ENCODE data around the gene PCTP. TPM values are rescaled to one million over a fixed set of nuclear protein-coding genes. Genes with fewer than 3 reads are reported as not detected.

PCTP gene
- total and polyA plus RNA-seq, 2 of the 4 experiments (the other 2 are of a cell fraction): 11.6 to 12.9 TPM

GRCh38 chr17:55784666-55785065, 33.8 kb downstream of the PCTP start:
- H3K23ac ChIP-seq (ENCODE audit: low read depth, low read length): no peak overlapping the region
- H2AK5ac ChIP-seq (ENCODE audit: low read depth, low read length): no peak overlapping the region
- H3K4me1 ChIP-seq (ENCODE audit: control insufficient read depth, insufficient read depth, low read length): no peaks in the 10 kb centered on the region
- no peaks in the 10 kb centered on the region for H3K36me3 ChIP-seq (ENCODE audit: control insufficient read depth, insufficient read depth, low read length)
- TF ChIP-seq MAZ (IDR thresholded peaks at IDR 0.05; ENCODE audit: borderline replicate concordance, low read depth, low read length): no peak
- TF ChIP-seq CTCF (conservative IDR thresholded peaks at IDR 0.05; ENCODE audit: low read depth, low read length): no peak
- TF ChIP-seq NFE2L2 (IDR thresholded peaks at IDR 0.05; ENCODE audit: low read depth, low read length): no peak
- TF ChIP-seq ELK1 (IDR thresholded peaks at IDR 0.05; ENCODE audit: borderline replicate concordance, low read depth, low read length): no peak
- no peak for TF ChIP-seq BHLHE40 (IDR thresholded peaks at IDR 0.05; ENCODE audit: low read depth, low read length)
- no peak for TF ChIP-seq FOS (IDR thresholded peaks at IDR 0.05; ENCODE audit: low read depth, low read length)
- no peak for TF ChIP-seq USF2 (IDR thresholded peaks at IDR 0.05; ENCODE audit: low read depth, low read length)
- no peak for TF ChIP-seq MAFK (IDR thresholded peaks at IDR 0.05; ENCODE audit: low read depth, low read length)
- TF ChIP-seq CEBPB (IDR thresholded peaks at IDR 0.05; ENCODE audit: low read depth, low read length): no peak
- TF ChIP-seq MXI1 (IDR thresholded peaks at IDR 0.05; ENCODE audit: borderline replicate concordance, low read depth, low read length): no peak
- TF ChIP-seq RCOR1 (IDR thresholded peaks at IDR 0.05; ENCODE audit: insufficient replicate concordance, low read length): no peak
- TF ChIP-seq RAD21 (IDR thresholded peaks at IDR 0.05; ENCODE audit: low read length): no peak
- TF ChIP-seq CHD1 (IDR thresholded peaks at IDR 0.05; ENCODE audit: low read depth, low read length): no peak
- no peak for TF ChIP-seq POLR2A (IDR thresholded peaks at IDR 0.05; ENCODE audit: low read depth, low read length)
- DNase-seq (no peak), ATAC-seq (ENCODE audit: low read depth) (no peak)
- dilution Hi-C loops (cut with HindIII; ENCODE audit: low sequenced_read_pairs, unreplicated experiment) (no loop called here), intact Hi-C loops (cut with micrococcal nuclease) (no loop called here), in situ Hi-C loops (cut with MboI; ENCODE audit: low sequenced_read_pairs) (no loop called here)
- no peaks in the 10 kb centered on the region for H3K79me1 ChIP-seq (ENCODE audit: low read depth in 1 of 2, low read length in 2 of 2)
- H2BK120ac ChIP-seq (ENCODE audit: low read depth, low read length): no peak overlapping the region
- no peak overlapping the region for H2AFZ ChIP-seq (replicated peaks; ENCODE audit: low read length, poor library complexity)
- no peaks in the 10 kb centered on the region for H3K9me3 ChIP-seq (ENCODE audit: control insufficient read depth, insufficient read depth, low read length)
- no TSS peak for BruUV-seq (replicated peaks)
- H3K9ac ChIP-seq (ENCODE audit: low read depth, low read length): no peak overlapping the region
- H2AK9ac ChIP-seq (replicated peaks; ENCODE audit: low read depth, low read length, poor library complexity): no peak overlapping the region
- H4K8ac ChIP-seq (ENCODE audit: low read depth in 2 of 2, low read length in 2 of 2): no peak overlapping the region
- CTCF ChIA-PET: interaction anchor here (0.6 to 1.0 kb wide), 2 partner anchors 177 to 1624 kb away, joined by 3 to 4 read pairs; no protein-coding TSS in a partner anchor
- no peaks in the 10 kb centered on the region for H4K20me1 ChIP-seq (ENCODE audit: insufficient read depth, low read length)
- 40% methylated on average over 1 of the region's 2 CpGs; no CpG with 5 or more reads in 1 of the 2 experiments for WGBS, 2 experiments (ENCODE audit: extremely low coverage in 2 of 2, insufficient read length in 1 of 2)
- no peak overlapping the region for H4K5ac ChIP-seq (ENCODE audit: low read depth, low read length)
- POLR2A ChIA-PET (ENCODE audit: unreplicated experiment): no interaction called here
- H3K4ac ChIP-seq (ENCODE audit: low read depth, low read length): no peak overlapping the region
- no peak overlapping the region for H3K56ac ChIP-seq (ENCODE audit: extremely low read depth, insufficient read depth, low read length)
- no peak overlapping the region for H2BK20ac ChIP-seq (ENCODE audit: low read depth, low read length)
- H4K91ac ChIP-seq (ENCODE audit: insufficient read depth, low read depth, low read length): no peak overlapping the region
- no peak overlapping the region for H3K4me2 ChIP-seq (ENCODE audit: low read depth, low read length)
- H2BK5ac ChIP-seq (ENCODE audit: low read depth, low read length, poor library complexity, severe bottlenecking): no peak overlapping the region
- H3K4me3 ChIP-seq (ENCODE audit: insufficient read depth, low read depth, low read length): no peak overlapping the region
- H3K9me1 ChIP-seq (ENCODE audit: insufficient read depth, low read length): no peaks in the 10 kb centered on the region
- no peaks in the 10 kb centered on the region for H3K27me3 ChIP-seq (ENCODE audit: control insufficient read depth, insufficient read depth, low read length)
- no peak overlapping the region for H3K27ac ChIP-seq (ENCODE audit: insufficient read depth, low read length)
- no peak overlapping the region for H2BK15ac ChIP-seq (ENCODE audit: low read depth, low read length)
- H3K18ac ChIP-seq (ENCODE audit: low read depth, low read length): no peak overlapping the region
- H3K14ac ChIP-seq (replicated peaks; ENCODE audit: low read depth, low read length): no peak overlapping the region

Measured in IMR-90 (cell line).